Smooth muscle cell (in vitro differentiated cells): ENCODE data around the gene RIN3. TPM values are rescaled to one million over a fixed set of nuclear protein-coding genes. Genes with fewer than 3 reads are reported as not detected.

Experiments
- DNase-seq: peaks from one replicate; lab custom pipeline; 2025; ENCODE audit not compliant: unreplicated experiment; lab: John Stamatoyannopoulos, UW
- H2AFZ ChIP-seq: fragments of 200-600 bp; sonication (generic); 2 replicates; pipeline ENCODE4 v1.6.0; 2016; ENCODE audit warnings: antibody characterized with exemption, low read depth, mild to moderate bottlenecking
- H3F3A ChIP-seq: fragments of 200-600 bp; sonication (generic); 2 replicates; pipeline ENCODE4 v1.6.0; 2017; ENCODE audit warnings: antibody characterized with exemption, low read depth
- H3K27ac ChIP-seq: fragments of 200-600 bp; sonication (generic); 2 replicates; pipeline ENCODE4 v1.5.1; 2016; ENCODE audit warnings: low read depth, mild to moderate bottlenecking
- H3K27me3 ChIP-seq: fragments of 200-600 bp; sonication (generic); 2 replicates; pipeline ENCODE4 v1.6.1; 2016; ENCODE audit warnings: low read depth, mild to moderate bottlenecking
- H3K36me3 ChIP-seq: fragments of 200-600 bp; sonication (generic); 2 replicates; pipeline ENCODE4 v1.5.1; 2016; ENCODE audit warnings: low read depth
- H3K4me1 ChIP-seq: fragments of 200-600 bp; sonication (generic); 2 replicates; pipeline ENCODE4 v1.5.1; 2016; ENCODE audit warnings: low read depth
- H3K4me2 ChIP-seq: fragments of 200-600 bp; sonication (generic); 2 replicates; pipeline ENCODE4 v1.6.0; 2016; ENCODE audit warnings: mild to moderate bottlenecking
- H3K4me3 ChIP-seq: fragments of 200-600 bp; sonication (generic); 2 replicates; pipeline ENCODE4 v1.5.1; 2016; ENCODE audit warnings: mild to moderate bottlenecking
- H3K79me2 ChIP-seq: fragments of 200-600 bp; sonication (generic); 2 replicates; pipeline ENCODE4 v1.6.0; 2016; ENCODE audit warnings: low read depth, mild to moderate bottlenecking
- H3K9ac ChIP-seq: fragments of 200-600 bp; sonication (generic); 2 replicates; pipeline ENCODE4 v1.6.0; 2016; ENCODE audit warnings: low read depth
- H3K9me3 ChIP-seq: fragments of 200-600 bp; sonication (generic); replicated peaks from 2 replicates; pipeline ENCODE4 v1.5.1; 2016; ENCODE audit warnings: low read depth
- H4K20me1 ChIP-seq: fragments of 200-600 bp; sonication (generic); 2 replicates; pipeline ENCODE4 v1.6.0; 2016; ENCODE audit warnings: low read depth
- CTCF ChIP-seq: fragments of 200-600 bp; sonication (generic); IDR thresholded peaks from 2 replicates; pipeline ENCODE4 v1.5.1; 2017; ENCODE audit warnings: borderline replicate concordance, mild to moderate bottlenecking, antibody characterized with exemption; ENCODE audit not compliant: insufficient read depth, poor library complexity, severe bottlenecking
- WGBS: methylation state at CpG from one replicate; pipeline ENCODE4 v1.1.7; 2016; ENCODE audit warnings: low lambda C conversion rate; 5-methylcytosine and 5-hydroxymethylcytosine counted together
- polyA plus RNA-seq: library from polyadenylated mRNA; unstranded; fragments of >200 nt; fragmentation: Nextera tagmentation; extraction: Ambion mirVana; gene quantifications from 2 replicates; pipeline ENCODE4 v1.2.1, GENCODE V29; 2016
- total RNA-seq: library from RNA; depleted of rRNA; stranded (reverse); fragments of >200 nt; gene quantifications from 2 replicates; pipeline ENCODE4 v1.2.3, GENCODE V29; 2014

Gene RIN3
- total and polyA plus RNA-seq, 2 experiments from 2014 or later = 2.7 to 3.8 TPM

- H3K9ac ChIP-seq = no peak overlapping the region
- no peak overlapping the region for H3K4me2 ChIP-seq
- H3K4me3 ChIP-seq = no peak overlapping the region
- H3K27me3 ChIP-seq = no peaks in the 10 kb centered on the region
- no peak for TF ChIP-seq CTCF
- H3K27ac ChIP-seq = no peak overlapping the region
- no peak overlapping the region for H2AFZ ChIP-seq
- WGBS = 83% methylated on average over 3 of the region's 3 CpGs
- H3K79me2 ChIP-seq = no peaks in the 10 kb centered on the region
- H3K4me1 ChIP-seq = no peaks in the 10 kb centered on the region
- no peaks in the 10 kb centered on the region for H3K9me3 ChIP-seq
- no peak for DNase-seq
- H3F3A ChIP-seq = no peaks in the 10 kb centered on the region
- H4K20me1 ChIP-seq = no peaks in the 10 kb centered on the region
- no peaks in the 10 kb centered on the region for H3K36me3 ChIP-seq
These were observed 32.7 kb upstream of the RIN3 start for GRCh38 chr14:92480856-92481255.

- H3K27ac ChIP-seq = no peak overlapping the region
- no peaks in the 10 kb centered on the region for H3K27me3 ChIP-seq
- H3K36me3 ChIP-seq = no peaks in the 10 kb centered on the region
- H3F3A ChIP-seq = no peaks in the 10 kb centered on the region
- DNase-seq = no peak
- no peak overlapping the region for H3K4me2 ChIP-seq
- peak; percentile 9 for TF ChIP-seq CTCF
- H3K9me3 ChIP-seq = no peaks in the 10 kb centered on the region
- H3K4me1 ChIP-seq = no peaks in the 10 kb centered on the region
- H3K9ac ChIP-seq = no peak overlapping the region
- no peak overlapping the region for H3K4me3 ChIP-seq
- H4K20me1 ChIP-seq = no peaks in the 10 kb centered on the region
- H2AFZ ChIP-seq = no peak overlapping the region
- H3K79me2 ChIP-seq = no peaks in the 10 kb centered on the region
- 44% methylated on average over 1 of the region's 1 CpG for WGBS
These were observed 32.2 kb upstream of the RIN3 start for GRCh38 chr14:92481386-92481785.

GRCh38 chr14:92481811-92482555 is 31.6 kb upstream of the RIN3 start:
- Histone ChIP-seq H3K4me1 (no peaks in the 10 kb centered on the region), H4K20me1 (no peaks in the 10 kb centered on the region), H3K4me3 (no peak overlapping the region), H3K79me2 (no peaks in the 10 kb centered on the region), H3K36me3 (no peaks in the 10 kb centered on the region), H3K9ac (no peak overlapping the region), H3F3A (no peaks in the 10 kb centered on the region), H3K27ac (no peak overlapping the region), H3K9me3 (no peaks in the 10 kb centered on the region), H3K27me3 (no peaks in the 10 kb centered on the region), H3K4me2 (no peak overlapping the region), H2AFZ (no peak overlapping the region)
- TF ChIP-seq CTCF = no peak
- no peak for DNase-seq
- 86% methylated on average over 1 of the region's 1 CpG for WGBS

GRCh38 chr14:92482621-92483319 is 30.8 kb upstream of the RIN3 start:
- 93% methylated on average over 9 of the region's 9 CpGs for WGBS
- DNase-seq = no peak

More at GRCh38 chr14:92482621-92483319, 30.8 kb upstream of the RIN3 start:
- Histone ChIP-seq H3K9ac (no peak overlapping the region), H3K4me2 (no peak overlapping the region), H3K79me2 (no peaks in the 10 kb centered on the region), H3K27me3 (no peaks in the 10 kb centered on the region), H2AFZ (no peak overlapping the region), H3K9me3 (no peaks in the 10 kb centered on the region), H3F3A (no peaks in the 10 kb centered on the region), H3K4me1 (no peaks in the 10 kb centered on the region), H3K27ac (no peak overlapping the region), H4K20me1 (no peaks in the 10 kb centered on the region), H3K4me3 (no peak overlapping the region), H3K36me3 (no peaks in the 10 kb centered on the region)
- no peak for TF ChIP-seq CTCF
